Kasumi-1 (cell line): ENCODE results near the gene RAB3D.

Experiments used
- DNase-seq, 2 experiments: peaks; one replicate each; lab custom pipeline; 2025; lab: John Stamatoyannopoulos, UW

Gene RAB3D

DNA sequence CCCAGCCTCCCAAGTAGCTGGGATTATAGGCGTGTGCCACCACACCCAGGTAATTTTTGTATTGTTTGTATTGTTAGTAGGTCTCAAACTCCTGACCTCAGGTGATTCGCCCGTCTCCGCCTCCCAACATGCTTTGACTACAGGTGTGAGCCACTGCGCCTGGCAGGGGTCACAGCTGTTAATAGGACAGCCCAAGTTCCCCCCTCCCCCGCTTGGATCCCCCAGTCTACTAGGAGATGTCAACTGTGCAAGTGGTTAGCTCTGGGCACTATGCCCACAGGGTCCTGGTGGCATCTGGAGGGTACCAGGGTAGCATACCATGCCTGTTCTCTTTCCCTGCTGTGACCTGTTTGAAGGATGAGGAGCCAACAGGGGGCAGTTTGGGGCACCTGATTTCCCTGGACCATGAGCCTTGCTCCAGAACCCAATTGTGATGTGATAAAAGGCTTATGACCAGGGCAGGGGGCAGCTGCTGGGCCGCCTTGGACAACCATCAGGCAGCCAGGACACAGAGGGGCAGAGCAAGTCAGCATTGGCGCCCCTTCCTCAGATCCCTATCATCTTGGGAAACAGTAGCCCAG, 43.7 kb downstream of the RAB3D start, which contains the start of gene TSPAN16:
TSPAN16 (plus strand) TSS at position 496 of the 581 bp plus-strand sequence. CDS start 138 bp downstream, outside the sequence.
- no peak for DNase-seq

DNA sequence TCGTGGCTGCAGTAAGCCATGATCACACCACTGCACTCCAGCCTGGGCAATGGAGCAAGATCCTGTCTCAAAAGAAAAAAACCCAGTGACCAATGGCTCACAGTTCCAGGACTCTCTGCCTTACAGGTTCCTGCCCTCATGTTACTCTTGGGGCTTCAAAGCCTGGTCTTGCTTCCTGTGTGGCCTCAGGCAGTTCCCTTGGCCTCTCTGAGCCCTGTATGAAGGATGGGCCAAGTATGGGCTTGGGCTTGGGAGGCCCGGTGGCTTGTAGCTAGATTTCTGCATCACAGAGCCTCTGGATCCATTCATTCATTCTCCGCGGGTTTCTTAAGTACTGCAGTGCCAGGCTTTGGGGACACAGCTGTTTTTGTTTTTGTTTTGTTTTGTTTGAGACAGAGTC, 44.3 kb downstream of the RAB3D start:
- no peak for DNase-seq

GRCh38 chr19:11293433-11294389, 45.7 kb downstream of the RAB3D start:
- peak; percentile 85 to 86 for DNase-seq

GRCh38 chr19:11291991-11292390, 47.5 kb downstream of the RAB3D start:
- no peak for DNase-seq

DNA sequence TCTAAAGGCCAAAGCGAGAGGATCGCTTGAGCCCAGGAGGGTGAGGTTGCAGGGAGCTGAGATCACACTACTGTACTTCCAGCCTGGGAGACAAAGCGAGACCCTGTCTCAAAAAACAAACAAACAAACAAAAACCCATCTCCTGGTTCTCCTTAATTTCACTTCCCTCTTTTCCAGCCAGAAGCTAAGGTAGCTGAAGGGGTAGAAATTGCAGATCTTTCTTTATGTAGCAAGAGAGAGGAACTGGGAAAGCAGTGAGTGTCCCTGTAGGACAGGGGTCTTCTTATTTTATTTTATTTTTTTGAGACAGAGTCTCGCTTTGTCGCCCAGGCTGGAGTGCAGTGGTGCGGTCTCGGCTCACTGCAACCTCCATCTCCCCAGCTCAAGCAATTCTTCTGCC, 48.0 kb downstream of the RAB3D start:
- no peak for DNase-seq

DNA sequence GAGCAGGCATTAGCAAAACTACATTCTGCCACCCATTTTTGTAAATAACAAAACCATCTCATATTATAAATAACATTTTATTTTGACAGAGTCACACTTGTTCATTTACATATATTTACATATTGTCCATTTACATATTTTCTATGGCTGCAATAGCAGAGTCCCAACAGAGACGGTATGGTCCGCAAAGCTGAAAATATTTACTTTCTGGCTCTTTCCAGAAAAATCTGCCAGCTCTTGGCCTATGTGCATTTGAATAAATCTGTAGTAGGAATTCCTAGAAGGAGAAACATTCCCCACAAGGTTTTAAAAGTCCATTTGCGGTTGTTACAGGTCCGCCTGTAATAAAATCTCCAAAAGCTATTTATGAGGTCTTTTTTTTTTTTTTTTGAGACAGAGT, 49.2 kb downstream of the RAB3D start:
- DNase-seq = no peak

DNA sequence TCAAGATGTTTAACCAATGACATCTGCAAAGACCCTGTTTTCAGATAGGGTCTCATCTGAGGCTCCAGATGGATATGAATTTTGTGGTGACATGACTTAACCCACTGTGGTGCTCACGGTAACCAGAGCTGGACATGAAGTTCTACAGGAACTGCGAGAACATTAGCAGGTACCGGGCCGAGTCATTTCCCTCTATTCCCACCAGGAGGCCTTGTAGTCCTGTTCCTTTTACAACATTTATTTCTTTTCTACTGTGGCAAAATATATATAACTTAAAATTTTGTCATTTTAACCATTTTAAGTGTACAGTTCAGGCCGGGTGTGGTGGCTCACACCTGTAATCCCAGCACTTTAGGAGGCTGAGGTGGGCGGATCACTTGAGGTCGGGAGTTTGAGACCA, 51.1 kb downstream of the RAB3D start:
- peak; percentile 31 to 60 for DNase-seq

DNA sequence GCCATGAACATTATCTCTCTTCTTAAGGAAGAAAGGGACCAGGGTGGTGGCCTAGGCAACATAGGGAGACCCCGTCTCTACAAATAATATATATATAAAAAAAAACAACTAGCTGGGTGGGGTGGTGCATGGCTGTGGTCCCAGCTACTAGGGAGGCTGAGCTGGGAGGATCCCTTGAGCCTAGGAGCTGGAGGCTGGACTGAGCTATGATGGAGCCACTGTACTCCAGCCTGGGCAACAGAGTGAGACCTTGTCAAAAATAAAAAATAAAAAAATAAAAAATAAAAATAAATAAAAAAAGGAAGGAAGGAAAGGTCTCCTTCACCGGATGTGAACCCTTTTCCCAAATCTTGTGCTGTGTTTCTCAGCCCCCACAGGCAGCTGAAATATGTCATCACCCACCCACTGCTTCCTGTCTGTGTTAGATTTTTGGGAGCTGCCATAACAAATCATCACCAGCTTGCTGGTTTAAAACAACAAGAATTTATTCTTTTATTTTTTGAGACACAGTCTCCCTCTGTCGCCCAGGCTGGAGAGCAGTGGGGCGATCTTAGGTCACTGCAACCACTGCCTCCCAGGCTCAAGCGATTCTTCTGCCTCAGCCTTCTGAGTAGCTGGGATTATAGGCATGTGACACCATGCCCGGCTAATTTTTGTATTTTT, 53.0 kb downstream of the RAB3D start:
- DNase-seq = no peak

- no peak for DNase-seq
These were observed 54.9 kb downstream of the RAB3D start for GRCh38 chr19:11284515-11284914.

GRCh38 chr19:11281356-11282049, 58.0 kb downstream of the RAB3D start:
- no peak for DNase-seq

DNA sequence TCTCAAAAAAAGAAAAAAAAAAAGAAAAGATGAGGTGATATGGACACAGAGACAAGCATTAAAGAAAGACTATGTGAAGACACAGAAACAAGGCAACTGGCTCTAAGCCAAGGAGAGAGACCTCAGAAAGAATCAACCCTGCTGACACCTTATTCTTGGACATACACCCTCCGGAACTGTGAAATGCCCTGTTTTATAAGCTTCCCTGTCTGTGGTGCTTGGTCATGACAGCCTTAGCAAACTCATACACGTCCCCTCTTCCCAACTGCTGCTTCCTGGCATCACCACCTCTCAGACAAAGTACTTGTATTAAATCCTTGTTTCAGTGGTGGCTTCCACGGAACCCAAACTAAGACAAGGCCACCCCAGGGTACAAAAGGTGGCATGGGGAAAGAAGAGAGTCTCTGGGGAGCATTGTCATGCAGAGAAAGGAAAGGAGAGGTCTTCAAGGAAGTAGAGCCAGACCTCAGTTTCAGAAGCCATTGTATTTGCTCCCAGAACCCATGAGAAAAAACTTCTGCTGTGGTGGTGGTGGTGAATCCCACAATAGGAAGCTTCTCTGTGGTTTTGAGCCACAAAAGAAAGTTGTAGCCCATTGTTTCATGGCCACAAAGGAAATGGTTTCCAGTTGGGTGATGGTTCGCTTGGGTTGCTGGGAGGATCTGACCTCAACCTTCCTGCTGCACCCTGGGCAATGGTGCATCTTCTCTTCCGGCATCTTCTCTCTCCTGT, 59.8 kb downstream of the RAB3D start:
- peak; percentile 52 to 55 for DNase-seq

- no peak for DNase-seq
These were observed 60.8 kb downstream of the RAB3D start for GRCh38 chr19:11278670-11279069.

GRCh38 chr19:11274533-11275086, 64.8 kb downstream of the RAB3D start:
- no peak for DNase-seq

DNA sequence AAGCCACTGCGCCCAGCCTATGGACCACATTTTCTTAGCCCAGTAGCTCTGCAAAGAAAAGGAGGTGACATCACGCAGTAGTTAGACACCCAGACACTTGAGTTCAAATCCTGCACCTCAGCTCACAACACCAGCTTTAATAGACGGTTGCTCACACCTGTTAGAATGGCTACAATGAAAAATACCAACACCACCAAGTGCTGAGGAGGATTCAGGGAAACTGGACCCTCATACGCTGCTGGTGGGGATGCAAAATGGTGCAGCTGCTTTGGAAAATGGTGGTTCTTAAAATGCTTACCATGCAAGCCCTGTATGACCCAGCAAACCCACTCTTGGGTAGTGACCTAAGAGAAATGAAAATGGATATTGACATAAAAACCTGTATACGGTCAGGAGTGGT, 65.5 kb downstream of the RAB3D start:
- DNase-seq = no peak

GRCh38 chr19:11273296-11273695, 66.2 kb downstream of the RAB3D start:
- no peak for DNase-seq
